BLaER1 treated with 17β-estradiol and CSF1 and Interleukin-3, amounts not matched to agents 10 nM and 100 nM (cell line): ENCODE results near the gene APOL3.
"Not testable (repeated sequence)": the region's sequence is repeated elsewhere in the genome, so short reads cannot be mapped to it uniquely, and the experiment has no call there.

Experiments
- H3K27ac ChIP-seq, 11 experiments: shearing (Covaris generic); formaldehyde crosslinking; 2 replicates each; pipeline ENCODE4 v1.8.1; 2022
- H3K27me3 ChIP-seq, 11 experiments: shearing (Covaris generic); formaldehyde crosslinking; 2 replicates each; pipeline ENCODE4 v1.8.1; 2022
- H3K36me3 ChIP-seq, 11 experiments: shearing (Covaris generic); formaldehyde crosslinking; 2 replicates each; pipeline ENCODE4 v1.8.1; 2022
- H3K4me1 ChIP-seq, 10 experiments: shearing (Covaris generic); formaldehyde crosslinking; 2 replicates each; pipeline ENCODE4 v1.8.1; 2022
- H3K4me2 ChIP-seq, 11 experiments: shearing (Covaris generic); formaldehyde crosslinking; 2 replicates each; pipeline ENCODE4 v1.8.1; 2022
- H3K4me3 ChIP-seq, 10 experiments: shearing (Covaris generic); formaldehyde crosslinking; 2 replicates each; pipeline ENCODE4 v1.8.1; 2022
- H3K9ac ChIP-seq, 11 experiments: shearing (Covaris generic); formaldehyde crosslinking; 2 replicates each; pipeline ENCODE4 v1.8.1; 2022
- H3K9me3 ChIP-seq, 11 experiments: shearing (Covaris generic); formaldehyde crosslinking; replicated peaks in 1 of 11; 2 replicates each; pipeline ENCODE4 v1.8.1; 2022
- H4K20me1 ChIP-seq, 11 experiments: shearing (Covaris generic); formaldehyde crosslinking; 2 replicates each; pipeline ENCODE4 v1.8.1; 2022
- Cebpa-rat ChIP-seq, 11 experiments: shearing (Covaris generic); IDR thresholded peaks; 2 replicates each; pipeline ENCODE4 v1.8.1; 2022

APOL3 gene

GRCh38 chr22:36145881-36146280, 14.7 kb downstream of the APOL3 start:
- Histone ChIP-seq H3K9me3 (no peaks in the 10 kb centered on the region), H3K9ac (no peak overlapping the region), H3K27me3 (no peaks in the 10 kb centered on the region), H3K36me3 (peaks cover 55 to 79% (median 66%) of the 10 kb centered on the region in 11 experiments), H3K4me2 (no peak overlapping the region; a peak in 1 of 22 replicates), H3K27ac (no peak overlapping the region), H3K4me1 (peaks cover 20 to 43% (median 27%) of the 10 kb centered on the region in 10 experiments), H3K4me3 (no peak overlapping the region), H4K20me1 (peaks cover 0 to 9% (median 0%) of the 10 kb centered on the region in 11 experiments; a peak in 2 of 22 replicates)
- no peak for TF ChIP-seq Cebpa-rat (IDR thresholded peaks at IDR 0.05)

- Histone ChIP-seq H3K9me3 (no peaks in the 10 kb centered on the region), H3K27ac (no peak overlapping the region), H3K27me3 (no peaks in the 10 kb centered on the region), H3K4me3 (no peak overlapping the region), H3K9ac (no peak overlapping the region; a peak in 1 of 22 replicates), H3K4me1 (peaks cover 20 to 39% (median 27%) of the 10 kb centered on the region in 10 experiments), H3K4me2 (no peak overlapping the region), H3K36me3 (peaks cover 60 to 81% (median 68%) of the 10 kb centered on the region in 11 experiments), H4K20me1 (peaks cover 0 to 9% (median 0%) of the 10 kb centered on the region in 11 experiments; a peak in 2 of 22 replicates)
- TF ChIP-seq Cebpa-rat (IDR thresholded peaks at IDR 0.05): no peak
Measured at GRCh38 chr22:36144886-36145541, 15.5 kb downstream of the APOL3 start.

GRCh38 chr22:36143956-36144355, 16.6 kb downstream of the APOL3 start:
- Histone ChIP-seq H3K27me3 (no peaks in the 10 kb centered on the region), H3K27ac (no peak overlapping the region), H3K4me1 (peaks cover 19 to 28% (median 21%) of the 10 kb centered on the region in 10 experiments), H3K4me2 (no peak overlapping the region), H3K9ac (no peak overlapping the region; a peak in 1 of 22 replicates), H3K4me3 (no peak overlapping the region), H3K36me3 (peaks cover 50 to 74% (median 60%) of the 10 kb centered on the region in 11 experiments), H3K9me3 (no peaks in the 10 kb centered on the region), H4K20me1 (peaks cover 0 to 9% (median 0%) of the 10 kb centered on the region in 11 experiments; a peak in 2 of 22 replicates)
- no peak for TF ChIP-seq Cebpa-rat (IDR thresholded peaks at IDR 0.05)

- Histone ChIP-seq H4K20me1 (peaks cover 0 to 5% (median 0%) of the 10 kb centered on the region in 11 experiments; a peak in 1 of 22 replicates), H3K27me3 (no peaks in the 10 kb centered on the region), H3K27ac (no peak overlapping the region), H3K9ac (no peak overlapping the region), H3K4me3 (no peak overlapping the region), H3K9me3 (no peaks in the 10 kb centered on the region), H3K4me1 (peaks cover 12 to 21% (median 14%) of the 10 kb centered on the region in 10 experiments), H3K36me3 (peaks cover 43 to 67% (median 53%) of the 10 kb centered on the region in 11 experiments), H3K4me2 (no peak overlapping the region)
- TF ChIP-seq Cebpa-rat (IDR thresholded peaks at IDR 0.05): no peak
Measured at GRCh38 chr22:36143066-36143815, 17.3 kb downstream of the APOL3 start.

- Histone ChIP-seq H3K9ac (no peak overlapping the region), H4K20me1 (peaks cover 0 to 5% (median 0%) of the 10 kb centered on the region in 11 experiments; a peak in 1 of 22 replicates), H3K4me3 (no peak overlapping the region), H3K4me1 (peaks cover 0 to 15% (median 0%) of the 10 kb centered on the region in 10 experiments; a peak in 6 of 20 replicates), H3K4me2 (no peak overlapping the region), H3K27me3 (no peaks in the 10 kb centered on the region), H3K36me3 (peaks cover 41 to 57% (median 48%) of the 10 kb centered on the region in 11 experiments), H3K27ac (no peak overlapping the region), H3K9me3 (no peaks in the 10 kb centered on the region)
- no peak for TF ChIP-seq Cebpa-rat (IDR thresholded peaks at IDR 0.05)
Measured at GRCh38 chr22:36141481-36141880, 19.1 kb downstream of the APOL3 start.

GRCh38 chr22:36138709-36139108, 21.8 kb downstream of the APOL3 start:
- H3K9me3 ChIP-seq, H3K9ac ChIP-seq, H3K27me3 ChIP-seq, H3K4me2 ChIP-seq, H3K27ac ChIP-seq, H4K20me1 ChIP-seq, H3K4me3 ChIP-seq: not testable (repeated sequence)
- peaks cover 34 to 47% (median 38%) of the 10 kb centered on the region in 11 experiments for H3K36me3 ChIP-seq
- peaks cover 8 to 38% (median 13%) of the 10 kb centered on the region in 10 experiments; a peak in 19 of 20 replicates for H3K4me1 ChIP-seq

GRCh38 chr22:36136988-36137387, 23.6 kb downstream of the APOL3 start:
- Histone ChIP-seq H3K9me3 (no peaks in the 10 kb centered on the region), H3K9ac (no peak overlapping the region), H3K27ac (no peak overlapping the region), H3K4me2 (peak overlapping the region in 2 of 11 experiments; percentile 73 to 89; a peak in 3 of 22 replicates), H3K36me3 (peaks cover 18 to 29% (median 21%) of the 10 kb centered on the region in 11 experiments), H3K27me3 (no peaks in the 10 kb centered on the region), H3K4me3 (no peak overlapping the region), H3K4me1 (peaks cover 8 to 54% (median 18%) of the 10 kb centered on the region in 10 experiments; a peak in 19 of 20 replicates), H4K20me1 (peaks cover 0 to 5% (median 0%) of the 10 kb centered on the region in 11 experiments; a peak in 1 of 22 replicates)
- TF ChIP-seq Cebpa-rat (IDR thresholded peaks at IDR 0.05): no peak

GRCh38 chr22:36136475-36136874, 24.1 kb downstream of the APOL3 start:
- Histone ChIP-seq H3K9ac (no peak overlapping the region), H3K27me3 (no peaks in the 10 kb centered on the region), H3K27ac (no peak overlapping the region), H3K4me1 (peaks cover 8 to 55% (median 18%) of the 10 kb centered on the region in 10 experiments; a peak in 19 of 20 replicates), H3K9me3 (no peaks in the 10 kb centered on the region), H3K36me3 (peaks cover 14 to 24% (median 16%) of the 10 kb centered on the region in 11 experiments), H3K4me2 (peak overlapping the region in 3 of 11 experiments; percentile 73 to 89 (median 85); a peak in 5 of 22 replicates), H3K4me3 (no peak overlapping the region), H4K20me1 (peaks cover 0 to 5% (median 0%) of the 10 kb centered on the region in 11 experiments; a peak in 1 of 22 replicates)
- TF ChIP-seq Cebpa-rat (IDR thresholded peaks at IDR 0.05): no peak
